Osteocyte (in vitro differentiated cells): ENCODE results near the gene HOXD3. TPM values are rescaled to one million over a fixed set of nuclear protein-coding genes. Genes with fewer than 3 reads are reported as not detected.

Experiments used
- DNase-seq: peaks from one replicate; pipeline ENCODE4 v3.0.0; 2021; ENCODE audit warnings: mixed read lengths; ENCODE audit not compliant: unreplicated experiment; ENCODE audit errors: extremely low spot score
- H3K27ac Mint-ChIP-seq: one replicate; pipeline ENCODE4 v1.8.0; 2021; ENCODE audit warnings: mild to moderate bottlenecking, mixed read lengths; ENCODE audit not compliant: unreplicated experiment
- H3K27me3 Mint-ChIP-seq: one replicate; pipeline ENCODE4 v1.8.0; 2021; ENCODE audit warnings: mixed read lengths; ENCODE audit not compliant: unreplicated experiment
- H3K36me3 Mint-ChIP-seq: one replicate; pipeline ENCODE4 v1.8.0; 2021; ENCODE audit warnings: mixed read lengths; ENCODE audit not compliant: unreplicated experiment
- H3K4me1 Mint-ChIP-seq: one replicate; pipeline ENCODE4 v1.8.0; 2021; ENCODE audit warnings: mixed read lengths; ENCODE audit not compliant: unreplicated experiment
- H3K4me3 Mint-ChIP-seq: one replicate; pipeline ENCODE4 v1.8.0; 2021; ENCODE audit warnings: mild to moderate bottlenecking, moderate library complexity, mixed read lengths; ENCODE audit not compliant: unreplicated experiment
- H3K9me3 Mint-ChIP-seq: one replicate; pipeline ENCODE4 v1.8.0; 2021; ENCODE audit warnings: mixed read lengths; ENCODE audit not compliant: unreplicated experiment
- CTCF ChIP-seq: fragments of 200-600 bp; sonication (generic); IDR thresholded peaks from 2 replicates; pipeline ENCODE4 v1.5.0; 2021; ENCODE audit warnings: antibody characterized with exemption, mild to moderate bottlenecking, moderate library complexity
- total RNA-seq: library from RNA; stranded (reverse); gene quantifications from 2 replicates; pipeline ENCODE4 v1.2.1, GENCODE V29; 2021

Gene HOXD3
- total RNA-seq, 1 donor from 2014 or later: not detected

GRCh38 chr2:176167398-176167797, 10.3 kb downstream of the HOXD3 start:
- H3K9me3 Mint-ChIP-seq: peaks cover 3% of the 10 kb centered on the region
- H3K36me3 Mint-ChIP-seq: no peaks in the 10 kb centered on the region
- no peak for DNase-seq
- no peak overlapping the region for H3K4me3 Mint-ChIP-seq
- peaks cover 77% of the 10 kb centered on the region for H3K27me3 Mint-ChIP-seq
- no peak overlapping the region for H3K27ac Mint-ChIP-seq
- TF ChIP-seq CTCF: no peak
- no peaks in the 10 kb centered on the region for H3K4me1 Mint-ChIP-seq

GRCh38 chr2:176169181-176169580, 12.1 kb downstream of the HOXD3 start:
- peaks cover 82% of the 10 kb centered on the region for H3K27me3 Mint-ChIP-seq
- H3K4me3 Mint-ChIP-seq: no peak overlapping the region
- H3K36me3 Mint-ChIP-seq: no peaks in the 10 kb centered on the region
- DNase-seq: no peak
- no peak for TF ChIP-seq CTCF
- no peaks in the 10 kb centered on the region for H3K4me1 Mint-ChIP-seq
- H3K27ac Mint-ChIP-seq: no peak overlapping the region
- H3K9me3 Mint-ChIP-seq: peaks cover 2% of the 10 kb centered on the region

DNA sequence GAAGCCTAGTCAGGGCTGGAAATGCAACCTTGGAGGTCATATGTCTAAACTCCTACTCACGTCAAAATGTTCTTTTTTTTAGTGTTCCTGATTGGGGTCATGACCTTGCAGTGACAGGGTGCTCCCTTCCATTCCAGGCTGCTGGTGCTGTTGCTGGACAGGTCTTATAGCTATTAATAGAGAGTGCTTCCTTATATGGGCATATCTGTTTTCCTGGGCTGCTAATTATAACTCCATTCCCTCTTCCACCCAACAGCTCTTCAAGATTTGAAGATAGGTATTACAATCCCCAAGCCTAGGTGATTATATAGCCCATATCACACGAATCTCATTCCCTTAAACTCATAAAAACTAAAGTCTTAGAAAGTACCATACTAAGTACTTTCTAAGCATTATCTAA, 12.6 kb downstream of the HOXD3 start:
- no peak overlapping the region for H3K4me3 Mint-ChIP-seq
- no peak overlapping the region for H3K27ac Mint-ChIP-seq
- no peak for DNase-seq
- H3K9me3 Mint-ChIP-seq: no peaks in the 10 kb centered on the region
- H3K4me1 Mint-ChIP-seq: no peaks in the 10 kb centered on the region
- H3K36me3 Mint-ChIP-seq: no peaks in the 10 kb centered on the region
- H3K27me3 Mint-ChIP-seq: peaks cover 82% of the 10 kb centered on the region
- TF ChIP-seq CTCF: no peak

- TF ChIP-seq CTCF: no peak
- Mint-ChIP-seq H3K36me3 (no peaks in the 10 kb centered on the region), H3K4me1 (peaks cover 3% of the 10 kb centered on the region), H3K9me3 (no peaks in the 10 kb centered on the region), H3K27me3 (peaks cover 82% of the 10 kb centered on the region), H3K27ac (no peak overlapping the region), H3K4me3 (no peak overlapping the region)
- no peak for DNase-seq
Observed at GRCh38 chr2:176170602-176171305, 13.6 kb downstream of the HOXD3 start.

GRCh38 chr2:176171351-176172006, 14.4 kb downstream of the HOXD3 start:
- H3K27ac Mint-ChIP-seq: no peak overlapping the region
- TF ChIP-seq CTCF: no peak
- H3K9me3 Mint-ChIP-seq: no peaks in the 10 kb centered on the region
- peaks cover 82% of the 10 kb centered on the region for H3K27me3 Mint-ChIP-seq
- no peaks in the 10 kb centered on the region for H3K36me3 Mint-ChIP-seq
- H3K4me1 Mint-ChIP-seq: peaks cover 3% of the 10 kb centered on the region
- H3K4me3 Mint-ChIP-seq: no peak overlapping the region
- no peak for DNase-seq
